ENCODE data around the gene EED.

EED gene

DNA sequence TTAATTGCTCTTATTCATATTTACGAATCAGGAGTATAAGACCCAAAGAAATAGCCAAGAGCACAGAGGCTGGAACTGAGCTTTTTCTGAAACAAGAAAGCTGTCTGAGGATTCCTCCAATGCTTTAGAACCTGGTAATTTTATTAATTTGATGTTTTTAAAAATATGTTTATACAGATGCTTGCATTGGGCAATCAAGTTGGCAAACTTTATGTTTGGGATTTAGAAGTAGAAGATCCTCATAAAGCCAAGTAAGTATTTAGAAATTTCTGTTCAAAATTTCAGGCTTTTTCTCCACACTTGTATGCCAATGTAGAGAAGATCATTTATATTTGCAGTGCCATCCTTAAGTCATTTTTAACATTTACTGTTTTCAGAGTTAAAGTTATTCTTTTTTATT, 33.2 kb downstream of the EED start:
- no peak overlapping the region for H3K27ac ChIP-seq
- H3K36me3 ChIP-seq (ENCODE audit: insufficient read depth) = peaks cover 9% of the 10 kb centered on the region; the same call in 1 of the 2 replicates
- peaks cover 4% of the 10 kb centered on the region; the same call in 1 of the 2 replicates for H3K79me2 ChIP-seq (ENCODE audit: insufficient read depth, low read depth)
- H3K9ac ChIP-seq = no peak overlapping the region
- H3K27me3 ChIP-seq (ENCODE audit: insufficient read depth, low read depth) = no peaks in the 10 kb centered on the region
- H3K4me2 ChIP-seq = no peak overlapping the region
- no peaks in the 10 kb centered on the region for H3K4me1 ChIP-seq (ENCODE audit: low read depth, poor library complexity, severe bottlenecking)
- TF ChIP-seq CTCF (conservative IDR thresholded peaks at IDR 0.05; ENCODE audit: low read depth, low read length) = no peak
- H3K4me3 ChIP-seq (IDR thresholded peaks at IDR 0.05; ENCODE audit: insufficient read depth, low read depth, low read length) = no peak overlapping the region
- no peak overlapping the region for H2AFZ ChIP-seq (ENCODE audit: low read depth)
- H4K20me1 ChIP-seq (ENCODE audit: insufficient read depth) = no peaks in the 10 kb centered on the region

DNA sequence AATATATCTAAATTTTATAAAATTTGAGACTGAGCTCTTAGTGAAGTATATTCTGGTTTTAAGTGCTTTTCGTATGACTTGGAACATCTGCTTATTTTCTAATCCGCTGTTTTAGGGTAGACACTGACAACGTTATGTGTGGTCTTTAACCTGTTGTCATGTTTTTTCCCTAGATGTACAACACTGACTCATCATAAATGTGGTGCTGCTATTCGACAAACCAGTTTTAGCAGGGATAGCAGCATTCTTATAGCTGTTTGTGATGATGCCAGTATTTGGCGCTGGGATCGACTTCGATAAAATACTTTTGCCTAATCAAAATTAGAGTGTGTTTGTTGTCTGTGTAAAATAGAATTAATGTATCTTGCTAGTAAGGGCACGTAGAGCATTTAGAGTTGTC, 33.7 kb downstream of the EED start:
- TF ChIP-seq CTCF (conservative IDR thresholded peaks at IDR 0.05; ENCODE audit: low read depth, low read length) = no peak
- Histone ChIP-seq H3K4me1 (ENCODE audit: low read depth, poor library complexity, severe bottlenecking) (no peaks in the 10 kb centered on the region), H3K4me2 (no peak overlapping the region), H3K27me3 (ENCODE audit: insufficient read depth, low read depth) (no peaks in the 10 kb centered on the region), H3K27ac (no peak overlapping the region), H4K20me1 (ENCODE audit: insufficient read depth) (no peaks in the 10 kb centered on the region), H2AFZ (ENCODE audit: low read depth) (no peak overlapping the region), H3K4me3 (IDR thresholded peaks at IDR 0.05; ENCODE audit: insufficient read depth, low read depth, low read length) (no peak overlapping the region), H3K36me3 (ENCODE audit: insufficient read depth) (peaks cover 9% of the 10 kb centered on the region; the same call in 1 of the 2 replicates), H3K79me2 (ENCODE audit: insufficient read depth, low read depth) (peaks cover 4% of the 10 kb centered on the region; the same call in 1 of the 2 replicates), H3K9ac (no peak overlapping the region)

GRCh38 chr11:86279747-86280146, 35.2 kb downstream of the EED start:
- H3K27me3 ChIP-seq (ENCODE audit: insufficient read depth, low read depth) = no peaks in the 10 kb centered on the region
- H3K36me3 ChIP-seq (ENCODE audit: insufficient read depth) = peaks cover 9% of the 10 kb centered on the region; the same call in 1 of the 2 replicates
- H3K4me3 ChIP-seq (IDR thresholded peaks at IDR 0.05; ENCODE audit: insufficient read depth, low read depth, low read length) = no peak overlapping the region
- H3K79me2 ChIP-seq (ENCODE audit: insufficient read depth, low read depth) = peaks cover 4% of the 10 kb centered on the region; the same call in 1 of the 2 replicates
- H3K4me2 ChIP-seq = no peak overlapping the region
- H3K27ac ChIP-seq = no peak overlapping the region
- no peak for TF ChIP-seq CTCF (conservative IDR thresholded peaks at IDR 0.05; ENCODE audit: low read depth, low read length)
- no peaks in the 10 kb centered on the region for H4K20me1 ChIP-seq (ENCODE audit: insufficient read depth)
- no peak overlapping the region for H3K9ac ChIP-seq
- no peak overlapping the region for H2AFZ ChIP-seq (ENCODE audit: low read depth)
- no peaks in the 10 kb centered on the region for H3K4me1 ChIP-seq (ENCODE audit: low read depth, poor library complexity, severe bottlenecking)

GRCh38 chr11:86287468-86287796, 42.9 kb downstream of the EED start:
- Histone ChIP-seq H3K4me1 (ENCODE audit: low read depth, poor library complexity, severe bottlenecking) (peaks cover 69% of the 10 kb centered on the region), H3K9ac (no peak overlapping the region), H3K4me3 (IDR thresholded peaks at IDR 0.05; ENCODE audit: insufficient read depth, low read depth, low read length) (no peak overlapping the region), H3K79me2 (ENCODE audit: insufficient read depth, low read depth) (no peaks in the 10 kb centered on the region), H3K4me2 (peak overlapping the region; percentile 56), H3K27ac (peak overlapping the region; percentile 6; the same call in 1 of the 2 replicates), H3K36me3 (ENCODE audit: insufficient read depth) (no peaks in the 10 kb centered on the region), H3K27me3 (ENCODE audit: insufficient read depth, low read depth) (no peaks in the 10 kb centered on the region), H2AFZ (ENCODE audit: low read depth) (no peak overlapping the region), H4K20me1 (ENCODE audit: insufficient read depth) (no peaks in the 10 kb centered on the region)
- no peak for TF ChIP-seq CTCF (conservative IDR thresholded peaks at IDR 0.05; ENCODE audit: low read depth, low read length)

All from KMS-11 (cell line).